H1 (cell line): ENCODE results near the gene TAMM41. TPM values are rescaled to one million over a fixed set of nuclear protein-coding genes. Genes with fewer than 3 reads are reported as not detected.

Experiments used
- CTCF ChIA-PET: fragments of 300-600 bp; sonication (Branson Sonifier 250); formaldehyde crosslinking; loops from one replicate; lab custom pipeline; 2021; ENCODE audit not compliant: partially characterized antibody; lab: Charles Lee
- POLR2A ChIA-PET: fragments of 300-600 bp; sonication (Branson Sonifier 250); formaldehyde crosslinking; loops from one replicate; lab custom pipeline; 2021; ENCODE audit warnings: inconsistent platforms; ENCODE audit not compliant: partially characterized antibody; lab: Charles Lee
- DNase-seq, 2 experiments: peaks; one replicate each; pipeline versions ENCODE4 v3.0.0 to v3.0.0-alpha.2; 2010 to 2022; ENCODE audit warnings: low spot score in 2 of 2, low read depth in 1 of 2, mixed read lengths in 1 of 2
- FAIRE-seq: peaks from 2 replicates; lab custom pipeline; 2011; peaks lifted over from hg19 to GRCh38; lab: Jason Lieb, UNC
- H2AFZ ChIP-seq: 2 replicates; pipeline ENCODE4 v1.8.1; 2012; ENCODE audit warnings: low read length, inconsistent platforms
- H2AK5ac ChIP-seq: 2 replicates; pipeline ENCODE4 v1.6.1; 2013; ENCODE audit warnings: low read depth, low read length
- H2BK120ac ChIP-seq: replicated peaks from 2 replicates; pipeline ENCODE3; 2013; ENCODE audit warnings: low read depth, low read length, inconsistent platforms
- H2BK12ac ChIP-seq: 2 replicates; pipeline ENCODE4 v1.6.1; 2013; ENCODE audit warnings: low read depth, low read length
- H2BK15ac ChIP-seq: 2 replicates; pipeline ENCODE4 v1.6.1; 2013; ENCODE audit warnings: low read length
- H2BK20ac ChIP-seq: 2 replicates; pipeline ENCODE4 v1.6.1; 2013; ENCODE audit warnings: low read length
- H2BK5ac ChIP-seq: 2 replicates; pipeline ENCODE4 v1.6.1; 2013; ENCODE audit warnings: low read depth, low read length
- H3K14ac ChIP-seq: 2 replicates; pipeline ENCODE4 v1.6.1; 2013; ENCODE audit warnings: inconsistent platforms; ENCODE audit not compliant: insufficient read length
- H3K18ac ChIP-seq: 2 replicates; pipeline ENCODE4 v1.6.1; 2013; ENCODE audit warnings: low read length; ENCODE audit errors: extremely low read depth
- H3K23ac ChIP-seq: 2 replicates; pipeline ENCODE4 v1.6.1; 2013; ENCODE audit warnings: inconsistent platforms; ENCODE audit not compliant: insufficient read length
- H3K23me2 ChIP-seq: 2 replicates; pipeline ENCODE4 v1.6.1; 2013; ENCODE audit warnings: low read depth, low read length
- H3K27ac ChIP-seq: 2 replicates; pipeline ENCODE4 v1.6.1; 2011; ENCODE audit warnings: low read depth, low read length, inconsistent platforms
- H3K27me3 ChIP-seq, 4 experiments: replicated peaks in 1 of 4; 1 replicate in 1 of 4; 2 replicates in 3 of 4; pipeline versions ENCODE4 v1.6.1 to v1.8.1; 2011 to 2013; ENCODE audit warnings: low read length in 3 of 4, mild to moderate bottlenecking in 3 of 4, inconsistent platforms in 2 of 4, mixed read lengths in 2 of 4, moderate library complexity in 1 of 4; ENCODE audit not compliant: control insufficient read depth in 3 of 4, insufficient read depth in 3 of 4; ENCODE audit errors: extremely low read depth in 1 of 4
- H3K36me3 ChIP-seq, 4 experiments: 2 replicates each; pipeline versions ENCODE4 v1.6.1 to v1.8.1; 2011 to 2013; ENCODE audit warnings: mild to moderate bottlenecking in 4 of 4, low read length in 3 of 4, moderate library complexity in 2 of 4, control low read depth in 1 of 4, inconsistent platforms in 1 of 4; ENCODE audit not compliant: insufficient read depth in 4 of 4, control insufficient read depth in 2 of 4
- H3K4ac ChIP-seq: replicated peaks from 2 replicates; pipeline ENCODE3; 2013; ENCODE audit warnings: low read length, low read depth, mixed read lengths, inconsistent platforms; ENCODE audit not compliant: insufficient read length
- H3K4me1 ChIP-seq, 4 experiments: replicated peaks in 1 of 4; 1 replicate in 1 of 4; 2 replicates in 3 of 4; pipeline versions ENCODE4 v1.6.1 to v1.8.1; 2011 to 2013; ENCODE audit warnings: low read length in 3 of 4, inconsistent platforms in 2 of 4, mixed read lengths in 1 of 4; ENCODE audit not compliant: insufficient read depth in 4 of 4, control insufficient read depth in 3 of 4
- H3K4me2 ChIP-seq, 2 experiments: 2 replicates each; pipeline versions ENCODE4 v1.6.1 to v1.8.1; 2011 to 2013; ENCODE audit warnings: low read depth in 2 of 2, low read length in 2 of 2, control low read depth in 1 of 2, inconsistent platforms in 1 of 2, mild to moderate bottlenecking in 1 of 2; ENCODE audit not compliant: insufficient read depth in 1 of 2
- H3K4me3 ChIP-seq, 4 experiments: fragments of 200-600, 300-600 bp in 1 of 4; sonication (generic), shearing (Covaris generic), sonication (Bioruptor Twin) in 1 of 4; 2 replicates each; pipeline versions ENCODE4 v1.5.1 to v1.8.1; 2011 to 2016; ENCODE audit warnings: low read length in 4 of 4, low read depth in 3 of 4, control low read depth in 2 of 4, inconsistent platforms in 2 of 4, mild to moderate bottlenecking in 2 of 4, mixed read lengths in 1 of 4, moderate library complexity in 1 of 4; ENCODE audit not compliant: insufficient read depth in 2 of 4; ENCODE audit errors: extremely low read depth in 1 of 4
- H3K56ac ChIP-seq: replicated peaks from 2 replicates; pipeline ENCODE3; 2013; ENCODE audit warnings: low read depth, mild to moderate bottlenecking, mixed read lengths, low read length, inconsistent platforms; ENCODE audit not compliant: insufficient read length
- H3K79me1 ChIP-seq: 2 replicates; pipeline ENCODE4 v1.6.1; 2013; ENCODE audit warnings: low read depth, low read length, control low read depth
- H3K79me2 ChIP-seq, 2 experiments: 2 replicates each; pipeline versions ENCODE4 v1.6.1 to v1.8.1; 2012 to 2013; ENCODE audit warnings: low read length in 2 of 2, mild to moderate bottlenecking in 2 of 2, inconsistent platforms in 1 of 2; ENCODE audit not compliant: insufficient read depth in 2 of 2, control insufficient read depth in 1 of 2
- H3K9ac ChIP-seq, 4 experiments: replicated peaks in 1 of 4; 1 replicate in 1 of 4; 2 replicates in 3 of 4; pipeline versions ENCODE4 v1.6.1 to v1.8.1; 2011 to 2013; ENCODE audit warnings: low read depth in 3 of 4, low read length in 3 of 4, control low read depth in 2 of 4, mild to moderate bottlenecking in 2 of 4, moderate library complexity in 2 of 4, inconsistent platforms in 1 of 4; ENCODE audit errors: extremely low read depth in 1 of 4
- H3K9me3 ChIP-seq, 2 experiments: 2 replicates each; pipeline versions ENCODE4 v1.6.1 to v1.8.1; 2012 to 2013; ENCODE audit warnings: mild to moderate bottlenecking in 2 of 2, moderate library complexity in 2 of 2, control low read depth in 1 of 2, inconsistent platforms in 1 of 2, low read depth in 1 of 2, low read length in 1 of 2, mixed read lengths in 1 of 2; ENCODE audit not compliant: insufficient read depth in 2 of 2
- H4K20me1 ChIP-seq, 2 experiments: replicated peaks in 1 of 2; 2 replicates each; pipeline versions ENCODE3 to v1.8.1; 2011 to 2013; ENCODE audit warnings: inconsistent platforms in 2 of 2, low read length in 2 of 2, mild to moderate bottlenecking in 1 of 2; ENCODE audit not compliant: insufficient read depth in 2 of 2, control insufficient read depth in 1 of 2
- H4K5ac ChIP-seq: 2 replicates; pipeline ENCODE4 v1.6.1; 2013; ENCODE audit warnings: low read length, low read depth, mixed read lengths, inconsistent platforms; ENCODE audit not compliant: insufficient read length
- H4K8ac ChIP-seq: 2 replicates; pipeline ENCODE4 v1.8.0; 2013; ENCODE audit warnings: mild to moderate bottlenecking, moderate library complexity, low read length, inconsistent platforms; ENCODE audit not compliant: insufficient read depth; ENCODE audit errors: extremely low read depth
- H4K91ac ChIP-seq: replicated peaks from 2 replicates; pipeline ENCODE3; 2013; ENCODE audit warnings: low read length, mixed read lengths, inconsistent platforms; ENCODE audit not compliant: insufficient read length
- ATF3 ChIP-seq: IDR thresholded peaks from 2 replicates; pipeline ENCODE4 v1.6.1; 2011; ENCODE audit warnings: low read depth, mild to moderate bottlenecking, low read length; ENCODE audit not compliant: insufficient read depth
- CHD1 ChIP-seq: IDR thresholded peaks from 2 replicates; pipeline ENCODE4 v1.6.1; 2012; ENCODE audit warnings: low read depth, low read length, improper control_type of control experiment
- EGR1 ChIP-seq: IDR thresholded peaks from 2 replicates; pipeline ENCODE4 v1.6.1; 2011; ENCODE audit warnings: low read depth, low read length, borderline replicate concordance
- GABPA ChIP-seq: IDR thresholded peaks from 2 replicates; pipeline ENCODE4 v1.6.1; 2011; ENCODE audit warnings: mild to moderate bottlenecking, low read length, moderate library complexity, borderline replicate concordance; ENCODE audit not compliant: insufficient read depth
- KDM1A ChIP-seq: fragments of 200-600, 300-600 bp; sonication (generic); IDR thresholded peaks from 2 replicates; pipeline ENCODE4 v1.7.1; 2016; ENCODE audit warnings: mild to moderate bottlenecking, low read length, borderline replicate concordance
- PHF8 ChIP-seq: fragments of 200-600 bp; sonication (generic); conservative IDR thresholded peaks from 2 replicates; pipeline ENCODE4 v1.7.1; 2012; ENCODE audit warnings: low read depth, mild to moderate bottlenecking, inconsistent platforms, low read length, moderate library complexity
- RBBP5 ChIP-seq: IDR thresholded peaks from 2 replicates; pipeline ENCODE4 v1.7.1; 2012; ENCODE audit warnings: low read depth, mild to moderate bottlenecking, inconsistent platforms, low read length, moderate library complexity, borderline replicate concordance
- SIRT6 ChIP-seq: IDR thresholded peaks from one replicate; pipeline ENCODE4 v1.7.1; 2012; ENCODE audit warnings: low read length, inconsistent platforms
- TBP ChIP-seq: IDR thresholded peaks from 2 replicates; pipeline ENCODE4 v1.6.1; 2011; ENCODE audit warnings: low read depth, low read length, improper control_type of control experiment
- ZNF274 ChIP-seq: IDR thresholded peaks from 2 replicates; pipeline ENCODE4 v1.7.0; 2012; ENCODE audit warnings: low read length, borderline replicate concordance; ENCODE audit errors: extremely low read depth
- WGBS, 2 experiments: shearing (Covaris generic) in 1 of 2; methylation state at CpG; one replicate each; pipeline versions ENCODE4 v1.1.6 to v1.1.7; 2013 to 2015; ENCODE audit warnings: low lambda C conversion rate in 2 of 2, mixed read lengths in 2 of 2, inconsistent platforms in 1 of 2, low coverage in 1 of 2, missing lambda C conversion rate in 1 of 2; ENCODE audit not compliant: insufficient replicate concordance in 2 of 2, insufficient coverage in 1 of 2, insufficient read length in 1 of 2; ENCODE audit errors: extremely low coverage in 1 of 2, missing lambda C conversion rate in 1 of 2; 5-methylcytosine and 5-hydroxymethylcytosine counted together
- polyA plus RNA-seq, 7 experiments: library from polyadenylated mRNA; depleted of rRNA in 3 of 7; stranded (reverse) in 5 of 7; unstranded in 2 of 7; fragments of >200 nt in 5 of 7; fragments of 200-250 nt in 2 of 7; gene quantifications; 1 replicate in 5 of 7; 2 replicates in 1 of 7; 4 replicates in 1 of 7; pipeline versions ENCODE4 v1.2.1 to v1.2.3, GENCODE V29; 2011 to 2013; ENCODE audit warnings: missing spikeins in 2 of 7, mixed read lengths in 2 of 7
- total RNA-seq: library from RNA; stranded (reverse); fragmentation: NEBNext Ultra II Directional; extraction: Animal tissue kit (Norgen Biotek cat#: 25700); gene quantifications from 2 replicates; pipeline ENCODE4 v1.2.1, GENCODE V29; 2021
- TF ChIP-seq, protein P1 (sequence below): IDR thresholded peaks from 2 replicates; pipeline ENCODE4 v1.6.1; 2012; ENCODE audit warnings: inconsistent platforms

The TAMM41 gene
- total and polyA plus RNA-seq, 2 of the 8 experiments (the other 6 are each of a cell fraction or from before 2014, with no cell fraction given): 16.9 to 22.5 TPM

DNA sequence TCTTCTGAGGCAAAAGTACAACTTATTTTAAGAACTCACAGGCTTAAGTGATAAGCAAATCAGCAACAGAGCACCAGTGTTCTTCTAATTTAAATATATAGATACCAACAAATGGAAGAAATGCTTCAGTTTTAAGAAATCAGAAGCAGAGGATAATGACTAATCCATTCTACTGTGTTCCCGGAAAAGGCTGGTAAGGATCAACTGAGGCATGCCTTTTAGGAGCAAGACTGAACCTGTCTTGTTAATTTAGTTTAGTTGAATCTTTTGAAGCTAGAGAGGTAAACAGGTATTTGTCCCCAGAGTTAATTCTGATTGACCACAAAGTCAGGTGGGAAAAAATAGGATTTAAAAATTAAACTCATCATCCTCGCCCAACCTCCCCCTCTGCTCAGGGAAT is 51.8 kb downstream of the TAMM41 start:
- FAIRE-seq: no peak

More for the DNA sequence above, 51.8 kb downstream of the TAMM41 start:
- Histone ChIP-seq H2BK15ac (no peak overlapping the region), H2BK20ac (no peak overlapping the region), H3K79me1 (no peaks in the 10 kb centered on the region), H3K27ac (no peak overlapping the region), H3K4me1 (peaks cover 0 to 5% (median 0%) of the 10 kb centered on the region in 4 experiments; a peak in 2 of 7 replicates), H3K9ac (no peak overlapping the region), H4K20me1 (no peaks in the 10 kb centered on the region), H4K91ac (no peak overlapping the region), H4K8ac (no peak overlapping the region), H3K4me3 (no peak overlapping the region), H2BK12ac (no peak overlapping the region), H3K23ac (no peak overlapping the region)
- POLR2A ChIA-PET: no interaction called here
- 89% methylated on average over 2 of the region's 2 CpGs; no CpG with 5 or more reads in 1 of the 2 experiments for WGBS, 2 experiments
- no peak for TF ChIP-seq TBP
- TF ChIP-seq ATF3: no peak
- no peak for TF ChIP-seq KDM1A
- no peak for TF ChIP-seq PHF8
- no peak for TF ChIP-seq CHD1
- TF ChIP-seq GABPA: no peak
- TF ChIP-seq SIRT6: no peak
- TF ChIP-seq EGR1: no peak
- no peak for TF ChIP-seq ZNF274
- TF ChIP-seq, protein P1, sequence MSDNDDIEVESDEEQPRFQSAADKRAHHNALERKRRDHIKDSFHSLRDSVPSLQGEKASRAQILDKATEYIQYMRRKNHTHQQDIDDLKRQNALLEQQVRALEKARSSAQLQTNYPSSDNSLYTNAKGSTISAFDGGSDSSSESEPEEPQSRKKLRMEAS: no peak
- no peak for TF ChIP-seq RBBP5
- TF ChIP-seq, all 59 proteins: peak for 0
- Histone ChIP-seq H2AFZ (no peak overlapping the region), H3K36me3 (peaks cover 0 to 9% (median 2%) of the 10 kb centered on the region in 4 experiments; a peak in 5 of 8 replicates), H3K79me2 (no peaks in the 10 kb centered on the region), H3K4me2 (no peak overlapping the region), H2AK5ac (no peak overlapping the region), H3K4ac (no peak overlapping the region), H3K56ac (no peak overlapping the region), H2BK120ac (no peak overlapping the region), H3K18ac (no peak overlapping the region), H3K9me3 (no peaks in the 10 kb centered on the region), H3K23me2 (no peaks in the 10 kb centered on the region), H2BK5ac (no peak overlapping the region), H3K14ac (no peak overlapping the region), H3K27me3 (no peaks in the 10 kb centered on the region), H4K5ac (no peak overlapping the region)
- CTCF ChIA-PET: interaction anchor here (0.7 to 2.6 kb wide), 5 partner anchors 9 to 416 kb away, joined by 3 to 16 read pairs (median 4); no protein-coding TSS in a partner anchor
- DNase-seq: no peak
